OCI-LY3 (cell line): ENCODE data around the gene CNGA4.

Experiments used
- CTCF ChIP-seq: fragments of 200-600, 300-600 bp; sonication (generic); IDR thresholded peaks from 2 replicates; pipeline ENCODE4 v1.5.1; 2014; ENCODE audit warnings: antibody characterized with exemption, low read length, low read depth
- EZH2phosphoT487 ChIP-seq: fragments of 200-600 bp; shearing (Covaris generic); IDR thresholded peaks from 2 replicates; pipeline ENCODE4 v1.6.1; 2018; ENCODE audit warnings: antibody characterized with exemption, mixed run types, low read depth

GRCh38 chr11:6216501-6216900, 22.4 kb upstream of the CNGA4 start:
- no peak for TF ChIP-seq CTCF
- no peak for TF ChIP-seq EZH2phosphoT487
